ENCODE measurements around the gene SETBP1. TPM values are rescaled to one million over a fixed set of nuclear protein-coding genes. Genes with fewer than 3 reads are reported as not detected.

The SETBP1 gene
- polyA plus RNA-seq, 6 donors from 2014 or later, result 6.0 to 20.2 (median 10.0) TPM

DNA sequence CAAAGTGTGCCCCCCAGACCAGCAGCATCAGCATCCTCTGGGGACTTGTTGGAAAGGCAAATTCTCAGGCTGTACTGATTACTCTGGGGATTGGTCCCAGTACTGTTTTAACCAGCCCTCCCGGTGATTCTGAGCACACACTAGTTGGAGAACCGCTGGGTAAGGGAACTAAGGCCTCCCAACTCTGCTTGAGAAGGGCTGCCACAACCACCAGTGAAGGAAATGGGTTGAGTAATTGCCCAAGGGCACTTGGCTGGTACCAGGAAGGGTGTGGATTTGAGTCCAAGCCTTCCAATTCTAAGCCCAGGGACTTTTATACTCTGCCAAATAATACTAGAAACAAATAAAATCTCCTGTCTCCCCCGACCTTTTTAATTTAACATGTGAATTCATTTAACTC lies 219.9 kb downstream of the SETBP1 start:
- no peaks in the 10 kb centered on the region for H3K9me3 Mint-ChIP-seq
- no peaks in the 10 kb centered on the region for H3K27me3 Mint-ChIP-seq
- ATAC-seq (ENCODE audit: low read depth in 2 of 2) (no peak), DNase-seq (no peak)
- no peak overlapping the region for H3K4me3 Mint-ChIP-seq
- H3K4me1 Mint-ChIP-seq, result peaks cover 36 to 41% (median 39%) of the 10 kb centered on the region in 3 donors
- peak overlapping the region in 2 of 6 donors; percentile 37 to 41 for H3K27ac Mint-ChIP-seq
- H3K36me3 Mint-ChIP-seq, result peaks cover 20 to 28% of the 10 kb centered on the region in 2 donors

DNA sequence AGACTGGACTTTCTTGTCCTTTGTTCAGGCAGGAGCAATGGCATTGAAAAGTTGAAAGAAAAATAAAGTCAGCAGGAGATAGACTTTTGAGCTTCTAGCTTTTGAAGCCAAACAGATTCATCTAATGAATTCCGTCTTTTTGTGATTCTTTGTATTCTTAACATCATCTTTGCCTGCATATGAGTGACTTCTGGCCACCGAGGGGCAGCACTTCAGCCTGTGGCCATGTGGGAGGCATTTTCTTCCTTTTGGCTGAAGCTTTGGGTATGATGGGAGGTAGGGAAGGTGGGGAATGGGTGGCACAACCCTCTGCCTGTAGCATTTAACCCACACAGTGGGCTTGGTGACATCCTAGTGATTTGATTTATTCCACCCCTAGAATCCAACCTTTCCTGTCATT lies 220.6 kb downstream of the SETBP1 start:
- no peak overlapping the region for H3K4me3 Mint-ChIP-seq
- DNase-seq, result no peak

DNA sequence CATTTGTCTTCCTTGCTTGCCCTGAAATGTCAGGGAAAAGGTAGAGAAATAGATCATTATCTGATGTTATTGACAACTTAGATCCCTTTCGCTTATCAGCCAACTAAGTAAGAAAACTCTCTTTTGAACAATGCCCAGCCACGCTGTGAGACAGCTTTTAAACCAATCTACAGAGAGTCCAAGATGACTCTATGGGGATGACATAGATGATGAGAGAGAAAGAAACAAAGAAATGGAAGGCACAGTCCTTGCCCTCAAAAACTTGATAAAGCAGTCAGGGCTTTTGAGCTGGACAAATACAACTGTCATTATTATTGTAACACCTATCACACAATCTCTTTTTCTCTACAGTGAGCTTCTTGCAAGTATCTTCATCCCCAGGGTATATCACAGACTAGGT lies 222.6 kb downstream of the SETBP1 start:
- H3K4me3 Mint-ChIP-seq, result no peak overlapping the region
- ATAC-seq (ENCODE audit: low read depth in 2 of 2) (no peak), DNase-seq (no peak)
- H3K9me3 Mint-ChIP-seq, result peaks cover 0 to 3% (median 0%) of the 10 kb centered on the region in 7 donors
- H3K27ac Mint-ChIP-seq, result no peak overlapping the region
- no peaks in the 10 kb centered on the region for H3K27me3 Mint-ChIP-seq
- H3K4me1 Mint-ChIP-seq, result peaks cover 23 to 32% (median 24%) of the 10 kb centered on the region in 3 donors
- peaks cover 19 to 20% of the 10 kb centered on the region in 2 donors for H3K36me3 Mint-ChIP-seq

More for the DNA sequence above, 220.6 kb downstream of the SETBP1 start:
- Mint-ChIP-seq H3K27ac (peak overlapping the region in 3 of 6 donors; percentile 33 to 80 (median 41)), H3K4me1 (peaks cover 36 to 39% (median 39%) of the 10 kb centered on the region in 3 donors), H3K27me3 (no peaks in the 10 kb centered on the region), H3K9me3 (no peaks in the 10 kb centered on the region), H3K36me3 (peaks cover 20 to 27% of the 10 kb centered on the region in 2 donors)
- no peak for ATAC-seq (ENCODE audit: low read depth in 2 of 2)

DNA sequence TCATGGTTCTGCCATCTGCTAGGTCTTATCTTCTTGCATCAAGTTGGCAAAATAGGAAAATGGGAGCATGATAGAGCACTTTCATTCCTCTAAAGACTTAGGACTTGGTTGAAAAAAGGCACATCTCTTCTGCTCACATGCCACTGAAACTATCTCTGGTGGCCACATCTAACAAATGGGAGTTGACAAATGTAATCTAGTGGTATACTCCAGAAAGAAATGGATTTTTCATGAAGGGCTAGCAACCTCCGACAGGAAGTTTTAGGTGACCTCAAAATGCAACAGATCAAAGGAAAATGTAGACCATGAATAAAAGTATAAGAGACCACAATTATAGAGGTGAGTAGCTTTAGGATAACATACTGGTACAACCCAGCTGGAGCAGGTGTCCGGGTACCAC lies 224.1 kb downstream of the SETBP1 start:
- peak overlapping the region in 1 of 6 donors; percentile 49 for H3K27ac Mint-ChIP-seq

DNA sequence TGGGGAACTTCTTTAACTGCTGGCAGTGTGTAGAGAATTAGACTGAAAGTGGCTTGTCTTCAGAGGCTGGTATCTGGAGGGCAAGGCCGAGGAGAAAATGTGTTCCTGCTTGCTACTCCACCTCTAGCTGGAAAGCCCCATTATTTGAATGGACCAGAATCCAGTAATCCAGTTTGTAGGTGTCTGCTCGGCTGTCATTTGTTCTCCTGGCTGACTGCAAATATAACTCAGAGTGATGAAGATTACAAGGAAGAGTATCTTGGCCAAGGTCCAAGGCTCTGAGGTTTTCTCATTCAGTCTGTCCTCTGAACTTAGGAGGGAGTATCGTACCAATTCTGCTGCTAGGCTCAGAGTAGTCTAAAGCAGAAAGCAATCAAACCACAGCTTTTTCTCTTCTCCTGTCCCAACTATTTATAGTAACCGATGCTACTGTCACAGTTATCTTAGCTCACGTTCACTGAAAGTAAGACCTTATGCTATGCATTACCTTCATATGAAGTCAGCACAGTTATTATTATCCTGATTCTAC lies 228.6 kb downstream of the SETBP1 start:
- ATAC-seq (ENCODE audit: low read depth in 2 of 2) (peak; percentile 50 to 52), DNase-seq (no peak)
- H3K27ac Mint-ChIP-seq, result peak overlapping the region; percentile 9 to 96 (median 62)
- H3K36me3 Mint-ChIP-seq, result peaks cover 10 to 11% of the 10 kb centered on the region in 2 donors
- no peaks in the 10 kb centered on the region for H3K27me3 Mint-ChIP-seq
- peaks cover 55 to 65% (median 61%) of the 10 kb centered on the region in 3 donors for H3K4me1 Mint-ChIP-seq
- H3K4me3 Mint-ChIP-seq, result peak overlapping the region in 6 of 8 donors; percentile 1 to 61 (median 45)
- peaks cover 0 to 3% (median 0%) of the 10 kb centered on the region in 7 donors for H3K9me3 Mint-ChIP-seq

More for the DNA sequence above, 224.1 kb downstream of the SETBP1 start:
- Mint-ChIP-seq H3K4me3 (no peak overlapping the region), H3K36me3 (peaks cover 19 to 20% of the 10 kb centered on the region in 2 donors), H3K27me3 (no peaks in the 10 kb centered on the region), H3K4me1 (peaks cover 26 to 38% (median 26%) of the 10 kb centered on the region in 3 donors), H3K9me3 (peaks cover 0 to 3% (median 0%) of the 10 kb centered on the region in 7 donors)
- no peak for DNase-seq
- ATAC-seq (ENCODE audit: low read depth in 2 of 2), result no peak

DNA sequence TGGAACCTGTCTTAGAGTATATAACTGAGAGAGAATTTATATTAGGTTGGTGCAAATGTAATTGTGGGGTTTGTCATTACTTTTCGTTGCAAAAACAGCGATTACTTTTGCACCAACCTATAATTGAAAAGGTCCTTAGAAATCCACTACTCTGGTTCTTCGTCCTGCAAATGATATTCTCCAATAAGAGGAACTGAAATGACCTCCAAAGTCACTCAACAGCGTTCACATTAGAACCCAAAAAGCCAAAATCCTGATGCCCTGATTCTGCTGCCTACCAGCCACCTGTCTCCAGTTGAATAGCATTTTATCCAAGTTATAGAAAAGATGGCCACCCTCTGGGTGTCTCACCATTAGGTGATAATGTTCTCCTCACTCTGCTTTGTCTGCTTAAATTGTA lies 230.6 kb downstream of the SETBP1 start:
- peaks cover 0 to 3% (median 0%) of the 10 kb centered on the region in 7 donors for H3K9me3 Mint-ChIP-seq
- H3K36me3 Mint-ChIP-seq, result peaks cover 11 to 12% of the 10 kb centered on the region in 2 donors
- no peak for DNase-seq
- no peak for ATAC-seq (ENCODE audit: low read depth in 2 of 2)
- peak overlapping the region in 2 of 8 donors; percentile 1 to 11 for H3K4me3 Mint-ChIP-seq
- H3K27ac Mint-ChIP-seq, result peak overlapping the region in 4 of 6 donors; percentile 34 to 51 (median 50)
- peaks cover 61 to 68% (median 66%) of the 10 kb centered on the region in 3 donors for H3K4me1 Mint-ChIP-seq
- no peaks in the 10 kb centered on the region for H3K27me3 Mint-ChIP-seq

DNA sequence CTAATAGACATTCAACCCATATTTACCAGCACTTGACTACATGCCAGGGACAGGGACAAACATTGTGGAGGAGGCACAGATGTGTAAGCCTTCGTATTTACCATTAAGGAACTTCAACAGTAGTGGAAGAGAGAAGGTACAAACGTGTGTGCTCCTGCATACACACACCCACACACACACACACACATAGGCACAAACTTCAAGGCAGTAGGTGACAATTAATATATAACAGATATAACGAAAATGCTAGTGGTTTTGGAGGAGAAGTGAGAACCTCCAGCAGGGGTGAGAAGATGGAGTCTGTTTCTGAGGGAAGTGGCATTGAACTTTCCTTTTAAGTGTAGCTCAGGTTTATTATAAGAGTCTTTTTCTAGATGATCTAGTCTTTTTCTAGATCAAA lies 231.1 kb downstream of the SETBP1 start:
- Mint-ChIP-seq H3K4me3 (peak overlapping the region in 4 of 8 donors; percentile 1 to 43 (median 14)), H3K9me3 (peaks cover 0 to 2% (median 0%) of the 10 kb centered on the region in 7 donors)

DNA sequence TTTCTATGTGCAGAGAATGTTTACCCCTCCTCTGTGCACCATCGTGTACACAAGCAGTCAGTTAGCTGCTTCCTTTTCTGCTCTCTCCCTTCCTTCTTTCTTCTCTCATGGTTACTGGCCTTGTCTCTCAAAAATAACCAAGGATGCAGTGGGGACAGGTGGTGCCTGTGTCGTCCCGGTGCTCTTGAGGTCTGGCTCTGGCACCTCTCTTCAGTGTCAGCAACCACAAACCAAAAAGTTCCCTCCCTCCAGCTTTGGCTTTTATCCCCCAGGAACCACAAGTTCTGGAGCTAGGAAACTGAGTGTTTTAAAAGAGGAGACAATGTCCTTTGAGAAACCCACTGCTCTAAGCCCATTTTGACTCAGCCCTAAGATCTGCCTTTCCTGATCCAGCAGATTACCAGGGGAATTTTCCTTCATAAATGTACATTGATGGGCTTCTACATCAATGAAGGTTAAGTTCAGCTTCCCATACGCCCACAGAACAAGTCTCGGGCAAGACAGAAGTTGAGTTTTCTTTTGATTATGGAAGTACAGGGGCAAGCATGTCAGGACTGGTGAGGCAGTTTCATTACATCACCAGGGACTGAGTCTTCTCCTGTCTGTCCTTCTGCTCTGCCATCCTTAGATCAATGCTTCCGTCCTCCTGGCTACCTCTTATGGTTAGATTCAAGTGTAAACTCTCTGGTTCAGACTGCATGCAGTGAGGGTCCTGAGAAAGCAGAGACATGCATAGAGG lies 232.2 kb downstream of the SETBP1 start:
- DNase-seq (no peak), ATAC-seq (ENCODE audit: low read depth in 2 of 2) (no peak)
- Mint-ChIP-seq H3K27me3 (no peaks in the 10 kb centered on the region), H3K36me3 (peaks cover 16 to 19% of the 10 kb centered on the region in 2 donors), H3K27ac (peak overlapping the region in 5 of 6 donors; percentile 59 to 94 (median 76)), H3K4me3 (peak overlapping the region in 6 of 8 donors; percentile 23 to 81 (median 48)), H3K4me1 (peaks cover 64 to 82% (median 73%) of the 10 kb centered on the region in 3 donors), H3K9me3 (peaks cover 0 to 2% (median 0%) of the 10 kb centered on the region in 7 donors)

More for the DNA sequence above, 231.1 kb downstream of the SETBP1 start:
- Mint-ChIP-seq H3K36me3 (peaks cover 14 to 16% of the 10 kb centered on the region in 2 donors), H3K27ac (peak overlapping the region in 3 of 6 donors; percentile 7 to 69 (median 34)), H3K27me3 (no peaks in the 10 kb centered on the region), H3K4me1 (peaks cover 63 to 71% (median 68%) of the 10 kb centered on the region in 3 donors)
- ATAC-seq (ENCODE audit: low read depth in 2 of 2), result no peak
- DNase-seq, result no peak

DNA sequence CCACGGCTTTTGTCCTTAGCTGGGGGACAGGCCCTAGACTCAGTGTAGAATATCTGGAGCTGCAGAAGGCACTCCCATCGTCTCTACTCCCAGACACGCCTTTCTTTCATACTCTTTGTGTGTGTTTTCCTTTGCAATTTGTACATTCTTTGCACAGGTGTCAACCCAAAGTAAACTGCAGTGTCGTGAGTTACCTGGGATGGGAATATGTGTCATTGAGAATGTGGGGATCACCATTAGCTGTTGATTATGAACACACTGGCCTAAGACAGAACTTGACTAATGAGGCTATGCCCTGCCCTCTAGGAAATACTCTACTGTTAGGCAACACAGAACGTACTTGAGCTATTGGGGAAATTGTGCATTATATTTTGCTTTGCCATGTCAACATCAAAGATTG lies 233.3 kb downstream of the SETBP1 start:
- H3K36me3 Mint-ChIP-seq, result peaks cover 16 to 23% of the 10 kb centered on the region in 2 donors
- no peaks in the 10 kb centered on the region for H3K27me3 Mint-ChIP-seq
- ATAC-seq (ENCODE audit: low read depth in 2 of 2) (no peak), DNase-seq (no peak)
- no peak overlapping the region for H3K4me3 Mint-ChIP-seq
- peak overlapping the region in 2 of 6 donors; percentile 6 to 80 for H3K27ac Mint-ChIP-seq
- H3K9me3 Mint-ChIP-seq, result no peaks in the 10 kb centered on the region
- peaks cover 59 to 76% (median 69%) of the 10 kb centered on the region in 3 donors for H3K4me1 Mint-ChIP-seq

DNA sequence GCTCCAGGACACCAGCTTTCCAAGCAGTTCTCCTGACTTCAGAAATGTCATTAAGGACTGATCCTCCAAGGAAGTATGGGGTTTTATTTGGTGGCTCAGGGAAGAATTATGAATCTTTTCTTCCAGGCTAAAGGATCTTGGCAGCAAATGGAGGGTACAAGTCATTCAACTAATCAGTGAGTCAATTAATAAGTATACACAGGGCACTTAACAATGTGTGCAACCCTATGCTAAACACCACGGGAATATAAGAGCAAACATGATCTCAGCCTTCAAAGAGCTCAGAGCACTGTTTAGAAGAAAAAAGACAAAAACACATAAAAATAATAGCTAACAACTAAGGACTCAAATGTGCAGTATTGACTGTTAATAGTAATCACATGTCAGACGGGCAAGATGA lies 234.5 kb downstream of the SETBP1 start:
- ATAC-seq (ENCODE audit: low read depth in 2 of 2), result no peak
- Mint-ChIP-seq H3K27ac (peak overlapping the region in 1 of 6 donors; percentile 88), H3K4me1 (peaks cover 49 to 64% (median 58%) of the 10 kb centered on the region in 3 donors), H3K4me3 (no peak overlapping the region), H3K27me3 (no peaks in the 10 kb centered on the region), H3K9me3 (no peaks in the 10 kb centered on the region), H3K36me3 (peaks cover 16 to 23% of the 10 kb centered on the region in 2 donors)
- DNase-seq, result no peak

DNA sequence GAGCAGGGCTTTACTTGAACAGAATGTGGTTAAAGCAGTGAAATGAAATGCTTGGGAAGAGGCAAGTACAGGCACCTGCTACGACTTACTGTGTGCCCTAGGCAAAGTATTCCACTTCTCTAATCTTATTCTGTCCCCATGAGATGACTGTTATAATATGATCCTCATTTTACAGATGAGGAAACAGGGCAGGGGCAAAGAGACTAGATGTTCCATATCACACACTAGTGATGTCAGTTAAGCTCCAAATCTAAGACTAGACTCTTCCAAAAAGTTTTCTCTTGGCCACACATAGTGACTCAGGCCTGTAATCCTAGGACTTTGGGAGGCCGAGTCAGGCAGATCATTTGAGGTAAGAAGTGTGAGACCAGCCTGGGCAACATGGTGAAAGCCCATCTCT lies 235.0 kb downstream of the SETBP1 start:
- Mint-ChIP-seq H3K27ac (peak overlapping the region in 1 of 6 donors; percentile 88), H3K4me1 (peaks cover 44 to 60% (median 54%) of the 10 kb centered on the region in 3 donors), H3K9me3 (no peaks in the 10 kb centered on the region), H3K4me3 (no peak overlapping the region), H3K36me3 (peaks cover 16 to 23% of the 10 kb centered on the region in 2 donors), H3K27me3 (no peaks in the 10 kb centered on the region)
- ATAC-seq (ENCODE audit: low read depth in 2 of 2), result no peak
- DNase-seq, result no peak

DNA sequence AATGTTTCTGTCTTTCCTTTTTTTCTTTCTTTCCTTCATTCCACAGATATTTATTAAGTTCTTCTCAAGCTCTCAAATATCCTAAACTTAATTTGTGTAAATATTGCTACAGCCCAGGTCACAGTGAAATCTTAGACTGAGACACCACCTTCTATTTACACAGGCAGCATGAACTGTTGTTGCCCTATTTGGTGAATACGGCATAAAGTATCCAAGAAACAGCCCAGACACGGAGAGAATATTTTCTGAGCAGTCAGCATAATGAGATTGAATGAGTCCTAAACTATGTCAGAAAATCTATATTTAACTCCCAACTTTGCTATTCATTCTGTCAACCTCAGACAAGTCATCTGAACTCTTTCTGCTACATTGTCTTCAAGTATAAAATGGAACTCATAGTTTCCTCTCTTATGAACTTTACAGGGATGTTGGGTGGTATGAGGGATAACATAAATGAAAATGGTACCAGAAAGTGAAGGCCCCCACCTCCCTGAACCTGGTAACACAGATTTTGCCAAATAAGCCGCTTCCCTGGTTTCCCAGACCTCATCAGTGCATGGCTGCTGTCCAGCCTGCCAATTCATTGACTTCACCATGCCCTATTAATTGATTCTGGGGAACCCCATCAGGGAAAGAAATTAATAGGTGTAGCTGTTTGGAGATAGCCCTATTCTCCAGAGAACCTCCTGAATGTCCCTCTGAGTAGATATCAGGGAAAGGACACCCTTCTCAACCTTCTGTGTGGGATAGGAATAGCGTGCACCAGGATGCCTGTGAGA lies 235.9 kb downstream of the SETBP1 start:
- H3K27me3 Mint-ChIP-seq, result no peaks in the 10 kb centered on the region
- peaks cover 16 to 23% of the 10 kb centered on the region in 2 donors for H3K36me3 Mint-ChIP-seq
- ATAC-seq (ENCODE audit: low read depth in 2 of 2) (no peak), DNase-seq (no peak)
- peaks cover 38 to 54% (median 49%) of the 10 kb centered on the region in 3 donors for H3K4me1 Mint-ChIP-seq
- no peak overlapping the region for H3K4me3 Mint-ChIP-seq
- peak overlapping the region in 4 of 6 donors; percentile 0 to 89 (median 50) for H3K27ac Mint-ChIP-seq
- H3K9me3 Mint-ChIP-seq, result no peaks in the 10 kb centered on the region

All from naive B cell (primary cell).